CD4-positive, alpha-beta T cell treated with Interleukin-17A for 1 hour (primary cell): Measurements from ENCODE around the gene EPHA3.

Experiments used
- DNase-seq: peaks from one replicate; pipeline ENCODE4 v3.0.0-alpha.2; 2020

Gene EPHA3

GRCh38 chr3:89107461-89108290 is at the start of gene EPHA3:
Gene EPHA3 (plus strand): TSS chr3:89107621. CDS start chr3:89107749, 128 bp downstream.
- DNase-seq: peak; percentile 45

GRCh38 chr3:89058371-89058770 is 49.0 kb upstream of the EPHA3 start:
- DNase-seq: no peak

GRCh38 chr3:89059211-89059925 is 48.1 kb upstream of the EPHA3 start:
- no peak for DNase-seq

- no peak for DNase-seq
Measured at GRCh38 chr3:89061259-89061658, 46.2 kb upstream of the EPHA3 start.

GRCh38 chr3:89067736-89068135 is 39.7 kb upstream of the EPHA3 start:
- DNase-seq: no peak

GRCh38 chr3:89072642-89073041 is 34.8 kb upstream of the EPHA3 start:
- DNase-seq: no peak

- no peak for DNase-seq
Measured at GRCh38 chr3:89079944-89080343, 27.5 kb upstream of the EPHA3 start.

- no peak for DNase-seq
Measured at GRCh38 chr3:89087851-89088250, 19.6 kb upstream of the EPHA3 start.

GRCh38 chr3:89098173-89098572 is 9.2 kb upstream of the EPHA3 start:
- DNase-seq: no peak

- peak; percentile 32 for DNase-seq
Measured at GRCh38 chr3:89098964-89099585, 8.3 kb upstream of the EPHA3 start.

- DNase-seq: no peak
Measured at GRCh38 chr3:89101251-89101650, 6.2 kb upstream of the EPHA3 start.

- DNase-seq: no peak
Measured at GRCh38 chr3:89101921-89102320, 5.5 kb upstream of the EPHA3 start.

- DNase-seq: no peak
Measured at GRCh38 chr3:89104499-89104898, 2.9 kb upstream of the EPHA3 start.

GRCh38 chr3:89105503-89105902 is 1.9 kb upstream of the EPHA3 start:
- DNase-seq: no peak

- no peak for DNase-seq
Measured at GRCh38 chr3:89108291-89108550, 800 bp downstream of the EPHA3 start.

- no peak for DNase-seq
Measured at GRCh38 chr3:89113344-89113743, 5.9 kb downstream of the EPHA3 start.

- DNase-seq: peak; percentile 3
Measured at GRCh38 chr3:89113893-89114840, 6.7 kb downstream of the EPHA3 start.

- no peak for DNase-seq
Measured at GRCh38 chr3:89114841-89115223, 7.4 kb downstream of the EPHA3 start.

- DNase-seq: no peak
Measured at GRCh38 chr3:89116476-89116875, 9.1 kb downstream of the EPHA3 start.

GRCh38 chr3:89138048-89138447 is 30.6 kb downstream of the EPHA3 start:
- no peak for DNase-seq

- no peak for DNase-seq
Measured at GRCh38 chr3:89139870-89140269, 32.4 kb downstream of the EPHA3 start.

GRCh38 chr3:89144080-89144479 is 36.7 kb downstream of the EPHA3 start:
- no peak for DNase-seq

- no peak for DNase-seq
Measured at GRCh38 chr3:89145995-89146394, 38.6 kb downstream of the EPHA3 start.
